SK-N-SH (cell line): ENCODE results near the gene SHISA5. TPM values are rescaled to one million over a fixed set of nuclear protein-coding genes. Genes with fewer than 3 reads are reported as not detected.

ENCODE experiments used
- CTCF ChIA-PET: fragments of 300-600, 350-600 bp; formaldehyde crosslinking; extraction: SDS; loops from one replicate; lab custom pipeline; 2021; lab: Yijun Ruan, JAX
- POLR2A ChIA-PET: fragments of 350-600 bp; sonication (Branson Sonifier 250); formaldehyde crosslinking; extraction: SDS; loops from one replicate; lab custom pipeline; 2020; ENCODE audit warnings: antibody characterized with exemption, inconsistent platforms; lab: Yijun Ruan, JAX
- DNase-seq: peaks from one replicate; pipeline ENCODE4 v3.0.0; 2012
- H2AFZ ChIP-seq: fragments of 200-600 bp; sonication (generic); 2 replicates; pipeline ENCODE4 v1.8.1; 2016; ENCODE audit warnings: antibody characterized with exemption, mild to moderate bottlenecking, low read depth
- H3F3A ChIP-seq: fragments of 200-600 bp; sonication (generic); replicated peaks from 2 replicates; pipeline ENCODE3; 2016; ENCODE audit warnings: antibody characterized with exemption, mild to moderate bottlenecking; ENCODE audit not compliant: insufficient read depth
- H3K27ac ChIP-seq, 2 experiments: fragments of 200-500 bp in 1 of 2; fragments of 200-600 bp in 1 of 2; sonication (Bioruptor generic) in 1 of 2; sonication (generic), shearing (Covaris generic) in 1 of 2; 2 replicates each; pipeline versions ENCODE4 v1.5.1 to v1.6.1; 2014 to 2016; ENCODE audit warnings: low read depth in 2 of 2, inconsistent platforms in 1 of 2, low read length in 1 of 2, mild to moderate bottlenecking in 1 of 2, mixed read lengths in 1 of 2
- H3K27me3 ChIP-seq: fragments of 200-600 bp; sonication (generic), shearing (Covaris generic); 2 replicates; pipeline ENCODE4 v1.6.1; 2016; ENCODE audit warnings: mixed run types; ENCODE audit not compliant: insufficient read depth
- H3K36me3 ChIP-seq, 2 experiments: fragments of 200-500 bp in 1 of 2; fragments of 200-600 bp in 1 of 2; sonication (Bioruptor generic) in 1 of 2; sonication (generic) in 1 of 2; replicated peaks in 1 of 2; 2 replicates each; pipeline versions ENCODE3 to v1.5.1; 2014 to 2016; ENCODE audit warnings: low read length in 1 of 2, mild to moderate bottlenecking in 1 of 2; ENCODE audit not compliant: insufficient read depth in 2 of 2, control insufficient read depth in 1 of 2
- H3K4me1 ChIP-seq, 2 experiments: fragments of 200-500 bp in 1 of 2; fragments of 200-600 bp in 1 of 2; sonication (Bioruptor generic) in 1 of 2; sonication (generic), shearing (Covaris generic) in 1 of 2; 2 replicates each; pipeline versions ENCODE4 v1.5.1 to v1.6.1; 2014 to 2016; ENCODE audit warnings: low read depth in 1 of 2, low read length in 1 of 2, mixed run types in 1 of 2; ENCODE audit not compliant: insufficient read depth in 2 of 2, control insufficient read depth in 1 of 2
- H3K4me2 ChIP-seq: fragments of 200-600 bp; sonication (generic), shearing (Covaris generic); 2 replicates; pipeline ENCODE4 v1.6.1; 2017; ENCODE audit warnings: mixed run types
- H3K4me3 ChIP-seq, 2 experiments: fragments of 200-500 bp in 1 of 2; fragments of 200-600 bp in 1 of 2; sonication (Bioruptor generic) in 1 of 2; sonication (generic), shearing (Covaris generic) in 1 of 2; 2 replicates each; pipeline versions ENCODE4 v1.5.1 to v1.8.1; 2014 to 2016; ENCODE audit warnings: low read depth in 2 of 2, inconsistent platforms in 1 of 2, low read length in 1 of 2, mild to moderate bottlenecking in 1 of 2, mixed read lengths in 1 of 2, moderate library complexity in 1 of 2
- H3K79me2 ChIP-seq: fragments of 200-600 bp; sonication (generic); 2 replicates; pipeline ENCODE4 v1.8.1; 2017; ENCODE audit warnings: mild to moderate bottlenecking; ENCODE audit not compliant: insufficient read depth
- H3K9ac ChIP-seq: fragments of 200-600 bp; sonication (generic); 2 replicates; pipeline ENCODE4 v1.6.1; 2017; ENCODE audit warnings: mixed run types
- H3K9me2 ChIP-seq: fragments of 200-600 bp; sonication (generic); 2 replicates; pipeline ENCODE4 v1.6.1; 2017; ENCODE audit warnings: mixed run types
- H3K9me3 ChIP-seq: fragments of 200-600 bp; sonication (generic); 2 replicates; pipeline ENCODE4 v1.6.1; 2017; ENCODE audit warnings: mixed run types, mild to moderate bottlenecking, moderate library complexity
- H4K20me1 ChIP-seq: fragments of 200-600 bp; sonication (generic); 2 replicates; pipeline ENCODE4 v1.6.1; 2017; ENCODE audit warnings: mild to moderate bottlenecking, mixed run types; ENCODE audit not compliant: insufficient read depth
- CTCF ChIP-seq: fragments of 200-600 bp; sonication (generic); IDR thresholded peaks from 2 replicates; pipeline ENCODE4 v1.6.1; 2017; ENCODE audit warnings: antibody characterized with exemption, mild to moderate bottlenecking, moderate library complexity
- ELF1 ChIP-seq: IDR thresholded peaks from 2 replicates; pipeline ENCODE4 v1.4.0; 2012
- FOXJ3 ChIP-seq: sonication (generic); formaldehyde crosslinking; IDR thresholded peaks from 2 replicates; pipeline ENCODE4 v1.5.1; 2020; ENCODE audit warnings: mild to moderate bottlenecking, missing genetic modification reagents
- FOXM1 ChIP-seq: IDR thresholded peaks from 2 replicates; pipeline ENCODE4 v1.4.0; 2012; ENCODE audit warnings: low read depth, mild to moderate bottlenecking
- GABPA ChIP-seq: IDR thresholded peaks from 2 replicates; pipeline ENCODE4 v1.4.0; 2012; ENCODE audit warnings: low read depth, mild to moderate bottlenecking
- MAX ChIP-seq: IDR thresholded peaks from 2 replicates; pipeline ENCODE4 v1.4.0; 2012; ENCODE audit warnings: low read depth
- PBX3 ChIP-seq: IDR thresholded peaks from 2 replicates; pipeline ENCODE4; 2012
- POLR2AphosphoS5 ChIP-seq: IDR thresholded peaks from 2 replicates; pipeline ENCODE4 v1.6.1; 2012; ENCODE audit warnings: low read depth, low read length
- RAD21 ChIP-seq: IDR thresholded peaks from 2 replicates; pipeline ENCODE4 v1.6.1; 2012; ENCODE audit warnings: mild to moderate bottlenecking, low read length
- REST ChIP-seq: IDR thresholded peaks from 2 replicates; pipeline ENCODE4 v1.6.1; 2012; ENCODE audit warnings: mild to moderate bottlenecking, low read depth, low read length, moderate library complexity
- RXRA ChIP-seq: IDR thresholded peaks from 2 replicates; pipeline ENCODE4 v1.4.0; 2012; ENCODE audit warnings: low read depth, mild to moderate bottlenecking, borderline replicate concordance
- SIN3A ChIP-seq: IDR thresholded peaks from 2 replicates; pipeline ENCODE4 v1.6.1; 2012; ENCODE audit warnings: low read depth, mild to moderate bottlenecking, low read length, moderate library complexity, borderline replicate concordance
- SMC3 ChIP-seq: IDR thresholded peaks from 2 replicates; pipeline ENCODE4 v1.6.1; 2012; ENCODE audit warnings: low read depth, low read length, improper control_type of control experiment
- TAF1 ChIP-seq: IDR thresholded peaks from 2 replicates; pipeline ENCODE4 v1.6.1; 2012; ENCODE audit warnings: low read depth, mild to moderate bottlenecking, low read length, moderate library complexity, borderline replicate concordance
- TCF12 ChIP-seq: IDR thresholded peaks from 2 replicates; pipeline ENCODE4 v1.4.0; 2012
- USF2 ChIP-seq: fragments of 150-350 bp; IDR thresholded peaks from 2 replicates; pipeline ENCODE4 v1.6.1; 2017; ENCODE audit warnings: antibody characterized with exemption, low read length, low read depth, borderline replicate concordance
- YY1 ChIP-seq: IDR thresholded peaks from 2 replicates; pipeline ENCODE4 v1.4.0; 2012; ENCODE audit warnings: low read depth, mild to moderate bottlenecking
- WGBS: methylation state at CpG from one replicate; pipeline ENCODE4 v1.1.6; 2017; ENCODE audit warnings: low lambda C conversion rate; 5-methylcytosine and 5-hydroxymethylcytosine counted together
- polyA plus RNA-seq, 3 experiments: library from polyadenylated mRNA; depleted of rRNA; stranded (reverse); fragments of >200 nt; gene quantifications; 2 replicates each; pipeline ENCODE4 v1.2.3, GENCODE V29; 2012

SHISA5 gene
- polyA plus RNA-seq, 1 of the 3 experiments (the other 2 are of a cell fraction) = 194 TPM

- H3K36me3 ChIP-seq = no peaks in the 10 kb centered on the region
- no peak overlapping the region for H3K4me3 ChIP-seq
- H3K9ac ChIP-seq = no peak overlapping the region
- H3K4me2 ChIP-seq = peak overlapping the region; percentile 100
- no peak overlapping the region for H3K27ac ChIP-seq
- no peak overlapping the region; the same call in 1 of the 2 replicates for H2AFZ ChIP-seq
- WGBS = 100% methylated on average over 1 of the region's 2 CpGs
- no peaks in the 10 kb centered on the region for H3K27me3 ChIP-seq
- ChIA-PET CTCF (interaction anchor here (1.6 to 3.3 kb wide), 3 partner anchors 32 to 69 kb away, joined by 9 to 14 read pairs (median 9); no protein-coding TSS in a partner anchor), POLR2A (interaction anchor here (1.1 kb wide), 1 partner anchor 14 kb away, joined by 4 read pairs; no protein-coding TSS in a partner anchor)
- TF ChIP-seq REST = no peak
- no peak for TF ChIP-seq SMC3
- no peak for TF ChIP-seq CTCF
- TF ChIP-seq TAF1 = no peak
- no peak for TF ChIP-seq PBX3
- TF ChIP-seq RAD21 = no peak
- TF ChIP-seq FOXM1 = no peak
- no peak for TF ChIP-seq USF2
- no peak for TF ChIP-seq YY1
- TF ChIP-seq POLR2AphosphoS5 = no peak
- no peak for TF ChIP-seq FOXJ3 (CRISPR knock-in tag)
- TF ChIP-seq SIN3A = no peak
- no peak for TF ChIP-seq RXRA
- TF ChIP-seq GABPA = no peak
- TF ChIP-seq MAX = no peak
- TF ChIP-seq ELF1 = no peak
- TF ChIP-seq TCF12 = no peak
- H3K79me2 ChIP-seq = 0 out of 2 replicates have a peak, but pooled peaks cover 3% of the 10 kb centered on the region
- H3K4me1 ChIP-seq = peaks cover 14 to 43% of the 10 kb centered on the region in 2 experiments; a peak in 2 of 4 replicates
- no peaks in the 10 kb centered on the region for H3K9me2 ChIP-seq
- no peaks in the 10 kb centered on the region for H3K9me3 ChIP-seq
- no peak for DNase-seq
- H3F3A ChIP-seq = peaks cover 13% of the 10 kb centered on the region
- H4K20me1 ChIP-seq = no peaks in the 10 kb centered on the region
Observed at GRCh38 chr3:48505146-48505545, 1.2 kb upstream of the SHISA5 start.
